Measurements from ENCODE around the gene CTNNA3.

The CTNNA3 gene

DNA sequence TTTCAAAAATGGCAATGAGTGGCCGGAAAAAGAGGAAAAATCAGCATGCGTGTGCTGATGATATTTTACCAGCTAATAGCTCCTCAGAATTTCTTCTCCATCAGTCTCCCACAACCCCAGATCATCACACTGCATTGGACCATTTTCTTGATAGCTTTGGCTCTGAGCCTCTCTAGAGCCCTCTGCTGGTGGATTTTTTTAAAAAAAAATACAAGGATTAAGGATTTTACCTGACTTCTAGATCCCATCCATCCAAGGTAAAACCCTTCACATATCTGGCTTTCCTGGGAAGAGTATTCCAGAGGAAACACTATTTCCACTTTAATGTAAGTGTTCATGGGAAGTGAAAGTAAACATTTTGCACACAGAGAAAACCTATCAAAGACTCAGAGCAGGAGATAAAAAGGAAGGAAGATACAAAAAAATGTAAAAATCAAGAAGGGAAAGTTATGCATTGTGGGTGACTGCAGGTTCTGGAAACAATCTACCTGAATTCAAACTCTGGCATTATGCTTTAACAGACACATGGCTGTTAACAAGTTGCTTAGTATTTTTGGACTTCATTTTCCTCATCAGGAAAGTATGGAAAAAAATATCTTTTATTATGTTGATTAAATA, 389.3 kb downstream of the CTNNA3 start:
- H3K79me2 ChIP-seq (ENCODE audit: control insufficient read depth, low read length) = no peaks in the 10 kb centered on the region
- H3K9me2 ChIP-seq (replicated peaks; ENCODE audit: control insufficient read depth, low read length) = no peaks in the 10 kb centered on the region
- H3K4me3 ChIP-seq (ENCODE audit: low read length) = no peak overlapping the region
- H4K20me1 ChIP-seq (ENCODE audit: control insufficient read depth, insufficient read depth, low read depth, low read length) = no peaks in the 10 kb centered on the region
- no peak overlapping the region for H3K4me2 ChIP-seq (ENCODE audit: low read length)
- no peaks in the 10 kb centered on the region for H3K9me3 ChIP-seq (ENCODE audit: control insufficient read depth, insufficient read depth, low read length)
- H3K27ac ChIP-seq (ENCODE audit: low read depth, low read length) = no peak overlapping the region
- no peak for TF ChIP-seq EZH2phosphoT487 (IDR thresholded peaks at IDR 0.05; ENCODE audit: borderline replicate concordance, low read length)
- TF ChIP-seq, protein P1, sequence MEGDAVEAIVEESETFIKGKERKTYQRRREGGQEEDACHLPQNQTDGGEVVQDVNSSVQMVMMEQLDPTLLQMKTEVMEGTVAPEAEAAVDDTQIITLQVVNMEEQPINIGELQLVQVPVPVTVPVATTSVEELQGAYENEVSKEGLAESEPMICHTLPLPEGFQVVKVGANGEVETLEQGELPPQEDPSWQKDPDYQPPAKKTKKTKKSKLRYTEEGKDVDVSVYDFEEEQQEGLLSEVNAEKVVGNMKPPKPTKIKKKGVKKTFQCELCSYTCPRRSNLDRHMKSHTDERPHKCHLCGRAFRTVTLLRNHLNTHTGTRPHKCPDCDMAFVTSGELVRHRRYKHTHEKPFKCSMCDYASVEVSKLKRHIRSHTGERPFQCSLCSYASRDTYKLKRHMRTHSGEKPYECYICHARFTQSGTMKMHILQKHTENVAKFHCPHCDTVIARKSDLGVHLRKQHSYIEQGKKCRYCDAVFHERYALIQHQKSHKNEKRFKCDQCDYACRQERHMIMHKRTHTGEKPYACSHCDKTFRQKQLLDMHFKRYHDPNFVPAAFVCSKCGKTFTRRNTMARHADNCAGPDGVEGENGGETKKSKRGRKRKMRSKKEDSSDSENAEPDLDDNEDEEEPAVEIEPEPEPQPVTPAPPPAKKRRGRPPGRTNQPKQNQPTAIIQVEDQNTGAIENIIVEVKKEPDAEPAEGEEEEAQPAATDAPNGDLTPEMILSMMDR (IDR thresholded peaks at IDR 0.05; ENCODE audit: low read depth, low read length, poor library complexity, severe bottlenecking) = peak; percentile 65
- H3K36me3 ChIP-seq (ENCODE audit: control insufficient read depth, low read length) = no peaks in the 10 kb centered on the region
- no peaks in the 10 kb centered on the region for H3F3A ChIP-seq (ENCODE audit: control insufficient read depth, insufficient read depth)
- H3K27me3 ChIP-seq (ENCODE audit: control insufficient read depth, low read length) = no peaks in the 10 kb centered on the region
- H3K4me1 ChIP-seq (ENCODE audit: control insufficient read depth, low read length) = no peaks in the 10 kb centered on the region

DNA sequence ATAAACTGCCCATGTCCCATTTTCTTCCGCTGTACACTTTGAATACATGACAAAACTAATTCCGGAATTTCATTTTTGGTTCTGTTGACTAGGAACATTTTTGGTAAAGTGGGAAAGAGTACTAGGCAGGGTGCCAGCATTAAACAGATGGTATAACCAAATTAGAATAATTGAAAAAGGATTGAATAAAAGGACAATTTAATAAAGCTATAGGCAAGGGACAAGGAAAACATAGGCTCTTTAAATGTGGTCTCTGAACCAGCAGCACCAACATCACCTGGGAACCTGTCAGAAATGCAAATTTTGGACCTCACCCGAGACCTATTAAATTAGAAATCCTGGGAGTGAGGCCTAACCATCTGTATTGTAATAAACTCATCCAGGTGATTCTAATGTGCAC, 393.3 kb downstream of the CTNNA3 start:
- Histone ChIP-seq H3K4me3 (ENCODE audit: low read length) (no peak overlapping the region), H3K79me2 (ENCODE audit: control insufficient read depth, low read length) (no peaks in the 10 kb centered on the region), H4K20me1 (ENCODE audit: control insufficient read depth, insufficient read depth, low read depth, low read length) (no peaks in the 10 kb centered on the region), H3K4me1 (ENCODE audit: control insufficient read depth, low read length) (no peaks in the 10 kb centered on the region), H3F3A (ENCODE audit: control insufficient read depth, insufficient read depth) (no peaks in the 10 kb centered on the region), H3K9me2 (replicated peaks; ENCODE audit: control insufficient read depth, low read length) (no peaks in the 10 kb centered on the region), H3K4me2 (ENCODE audit: low read length) (no peak overlapping the region), H3K9me3 (ENCODE audit: control insufficient read depth, insufficient read depth, low read length) (no peaks in the 10 kb centered on the region), H3K36me3 (ENCODE audit: control insufficient read depth, low read length) (no peaks in the 10 kb centered on the region), H3K27ac (ENCODE audit: low read depth, low read length) (no peak overlapping the region), H3K27me3 (ENCODE audit: control insufficient read depth, low read length) (no peaks in the 10 kb centered on the region)
- TF ChIP-seq EZH2phosphoT487 (IDR thresholded peaks at IDR 0.05; ENCODE audit: borderline replicate concordance, low read length) = no peak
- TF ChIP-seq, protein P1 (IDR thresholded peaks at IDR 0.05; ENCODE audit: low read depth, low read length, poor library complexity, severe bottlenecking) = no peak

DNA sequence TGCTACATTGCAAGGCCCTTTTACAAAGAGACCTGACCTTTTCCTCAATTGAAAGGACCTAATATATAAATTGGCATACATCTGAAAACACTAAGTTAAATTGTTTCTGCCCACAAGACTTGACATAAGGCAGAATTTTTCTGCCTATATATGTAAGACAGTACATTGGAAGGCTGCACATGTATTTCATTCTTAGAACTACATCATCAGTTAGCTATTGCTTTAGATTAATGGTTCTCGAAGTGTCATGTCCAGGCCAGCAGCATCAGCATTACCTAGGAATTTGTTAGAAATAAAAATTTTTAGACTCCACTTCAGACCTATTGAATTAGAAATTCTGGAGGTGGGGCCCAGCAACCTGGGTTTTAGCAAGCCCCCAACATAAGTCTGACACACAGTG, 396.2 kb downstream of the CTNNA3 start:
- Histone ChIP-seq H3K4me1 (ENCODE audit: control insufficient read depth, low read length) (no peaks in the 10 kb centered on the region), H3K4me3 (ENCODE audit: low read length) (no peak overlapping the region), H3K9me2 (replicated peaks; ENCODE audit: control insufficient read depth, low read length) (no peaks in the 10 kb centered on the region), H3K9me3 (ENCODE audit: control insufficient read depth, insufficient read depth, low read length) (no peaks in the 10 kb centered on the region), H4K20me1 (ENCODE audit: control insufficient read depth, insufficient read depth, low read depth, low read length) (no peaks in the 10 kb centered on the region), H3K27ac (ENCODE audit: low read depth, low read length) (no peak overlapping the region), H3K36me3 (ENCODE audit: control insufficient read depth, low read length) (no peaks in the 10 kb centered on the region), H3K79me2 (ENCODE audit: control insufficient read depth, low read length) (no peaks in the 10 kb centered on the region), H3F3A (ENCODE audit: control insufficient read depth, insufficient read depth) (no peaks in the 10 kb centered on the region), H3K27me3 (ENCODE audit: control insufficient read depth, low read length) (no peaks in the 10 kb centered on the region), H3K4me2 (ENCODE audit: low read length) (no peak overlapping the region)
- TF ChIP-seq, protein P1 (IDR thresholded peaks at IDR 0.05; ENCODE audit: low read depth, low read length, poor library complexity, severe bottlenecking) = no peak
- no peak for TF ChIP-seq EZH2phosphoT487 (IDR thresholded peaks at IDR 0.05; ENCODE audit: borderline replicate concordance, low read length)

Measured in DOHH2 (cell line).